Embryonic facial prominence (tissue), 1 donor: Measurements from ENCODE around the gene DNAJC5G.
"Not testable (repeated sequence)": the region's sequence is repeated elsewhere in the genome, so short reads cannot be mapped to it uniquely, and the experiment has no call there.

ENCODE experiments used
- DNase-seq: peaks from one replicate; pipeline ENCODE4 v3.0.0-alpha.2; 2016; ENCODE audit errors: extremely low spot score

The DNAJC5G gene

DNA sequence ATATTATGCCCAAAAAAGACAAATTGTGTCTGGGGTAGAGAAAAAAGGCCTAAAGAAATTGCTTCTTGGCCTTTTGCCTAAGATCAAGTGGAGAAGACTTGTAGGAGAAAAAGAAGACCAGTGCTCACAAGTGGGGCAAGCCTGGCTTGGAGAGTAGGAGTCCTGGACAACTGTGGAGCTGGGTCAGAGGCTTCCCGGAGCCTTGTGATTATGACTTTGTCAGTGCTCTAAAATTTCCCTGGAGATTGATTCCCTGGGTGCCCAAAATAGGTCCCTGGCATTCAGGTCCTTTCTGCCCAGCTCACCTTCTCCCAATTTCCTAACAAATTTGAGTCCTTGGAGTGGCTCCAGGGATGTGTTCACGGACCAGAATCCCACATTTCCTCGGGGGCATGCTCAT, 6.2 kb downstream of the DNAJC5G start:
- DNase-seq, result no peak

DNA sequence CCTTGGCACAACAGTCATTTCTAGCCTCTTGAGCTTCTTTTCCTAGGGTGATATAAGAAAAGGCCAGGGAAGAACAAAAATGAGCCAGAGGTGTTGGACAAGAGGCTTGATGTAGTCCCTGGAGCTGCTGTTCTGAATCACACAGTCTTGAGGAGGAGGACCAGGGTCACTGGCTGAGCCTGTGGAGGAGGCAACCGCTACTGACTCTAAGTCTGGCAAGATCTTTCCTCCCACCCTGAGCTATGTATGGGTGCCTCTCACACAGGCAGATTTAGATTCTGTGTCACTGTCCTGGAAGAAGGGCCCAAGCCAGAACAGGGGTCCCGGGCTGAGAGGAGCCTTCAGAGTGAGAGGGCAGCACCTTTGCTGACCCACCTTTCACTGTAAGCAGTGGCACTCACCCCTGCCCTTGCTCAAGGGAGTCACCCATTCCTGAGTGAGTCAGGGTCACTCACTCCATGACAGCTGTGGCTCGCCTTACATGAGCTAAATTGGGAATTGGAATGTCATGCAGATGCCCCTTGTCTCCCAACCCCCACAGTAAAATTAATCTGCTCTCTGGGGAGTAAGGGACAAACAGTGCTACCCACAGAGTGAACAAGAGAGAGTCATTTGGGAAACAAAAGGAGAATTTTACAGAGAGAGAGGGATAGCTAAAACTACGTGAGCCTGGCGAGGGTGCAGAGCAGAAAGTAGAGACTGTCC, 6.8 kb downstream of the DNAJC5G start, which contains the start of gene TRIM54:
Gene TRIM54, plus strand, starts transcription at position 575 of the 705 bp plus-strand sequence. CDS start 303 bp downstream, outside the sequence.
- DNase-seq, result no peak

DNA sequence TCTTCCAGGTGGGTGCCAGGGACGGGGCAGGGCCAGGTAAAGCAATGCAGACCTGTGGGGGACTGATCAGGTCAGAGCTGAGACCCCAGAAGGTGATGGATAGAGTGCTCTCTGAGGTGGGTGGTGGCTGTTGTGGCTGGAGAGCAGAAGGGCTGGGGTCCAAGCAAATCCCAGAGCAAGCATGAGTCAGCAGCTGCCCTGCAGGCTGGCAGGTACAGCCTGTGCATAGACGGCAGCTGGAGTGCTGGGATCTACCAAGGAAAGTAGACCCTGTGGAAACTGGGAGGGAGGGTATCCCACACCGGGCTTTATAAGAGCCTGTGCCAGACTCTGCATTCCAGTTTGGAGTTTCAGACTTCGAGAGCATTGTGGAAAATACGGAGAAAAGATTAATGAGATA, 7.7 kb downstream of the DNAJC5G start:
- no peak for DNase-seq

DNA sequence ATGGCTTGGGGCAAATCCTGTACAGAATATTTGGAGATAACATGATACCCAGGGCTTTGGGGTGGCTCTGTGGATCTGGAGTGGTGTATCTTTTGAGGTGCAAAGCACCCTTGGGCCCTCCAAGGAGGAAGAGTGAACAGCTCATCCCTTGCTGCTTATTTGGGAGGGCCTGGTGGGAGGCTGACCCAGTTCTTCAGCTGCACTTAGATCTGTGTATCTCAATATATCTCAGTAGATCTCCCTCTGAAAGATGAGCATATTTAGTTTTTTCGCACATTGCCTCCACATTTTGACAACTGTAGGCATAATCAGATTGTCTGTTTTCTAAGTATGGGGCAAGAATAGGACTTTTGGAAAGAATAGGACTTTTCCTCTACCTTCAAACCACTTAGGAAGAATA, 9.8 kb downstream of the DNAJC5G start:
- DNase-seq, result no peak

DNA sequence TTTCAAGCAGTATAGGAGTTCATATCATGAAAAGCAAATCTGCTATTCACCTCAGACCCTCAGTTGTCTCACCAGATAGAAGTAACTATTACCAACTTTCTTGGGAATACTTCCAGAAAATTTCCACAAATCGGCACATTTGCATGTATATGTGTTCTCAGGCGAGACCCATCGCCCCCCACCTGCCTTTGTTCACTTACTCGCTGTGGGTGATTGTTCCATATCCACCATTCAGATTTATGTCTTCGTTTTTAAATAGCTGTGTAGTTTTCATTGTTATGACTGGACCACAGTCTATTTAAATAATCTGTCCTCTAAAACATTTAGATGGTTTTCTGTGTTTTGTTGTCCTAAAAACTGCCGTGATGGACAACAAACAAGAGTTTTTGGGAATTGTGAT, 10.2 kb downstream of the DNAJC5G start:
- no peak for DNase-seq

DNA sequence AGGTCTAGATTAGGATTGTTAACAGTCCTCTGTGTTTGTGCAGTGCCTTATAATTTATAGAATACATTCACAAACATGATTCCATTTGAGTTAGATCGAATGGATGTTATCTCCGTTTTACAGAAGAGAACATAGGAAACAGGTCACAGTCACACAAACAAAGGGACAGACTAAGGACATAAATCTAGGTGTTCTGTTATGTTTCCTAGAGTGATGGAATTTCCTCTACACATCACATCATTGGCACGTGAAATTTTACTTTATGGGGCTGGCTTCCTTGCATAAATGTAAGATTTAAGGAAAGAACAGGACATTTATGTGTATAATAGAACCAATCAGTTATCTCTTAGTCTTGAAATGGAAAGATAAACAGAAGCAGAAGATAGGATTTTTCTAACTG, 13.4 kb downstream of the DNAJC5G start:
- no peak for DNase-seq

DNA sequence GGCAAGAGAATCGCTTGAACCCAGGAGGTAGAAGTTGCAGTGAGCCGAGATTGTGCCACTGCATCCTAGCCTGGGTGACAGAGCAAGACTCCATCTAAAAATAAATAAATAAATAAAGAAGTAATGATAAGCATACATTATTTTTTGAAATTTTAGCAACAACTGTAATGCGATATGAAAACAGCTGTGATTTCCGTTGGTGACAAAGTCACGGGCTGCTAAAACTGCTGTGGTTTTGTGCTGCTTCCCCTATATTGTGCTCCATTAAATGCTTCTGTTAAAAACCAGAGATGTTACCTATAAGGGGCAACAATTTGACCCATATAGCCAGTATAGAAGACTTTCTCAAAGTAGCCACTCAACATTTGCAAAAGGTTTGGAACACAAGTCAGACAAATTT, 15.3 kb downstream of the DNAJC5G start:
- no peak for DNase-seq

DNA sequence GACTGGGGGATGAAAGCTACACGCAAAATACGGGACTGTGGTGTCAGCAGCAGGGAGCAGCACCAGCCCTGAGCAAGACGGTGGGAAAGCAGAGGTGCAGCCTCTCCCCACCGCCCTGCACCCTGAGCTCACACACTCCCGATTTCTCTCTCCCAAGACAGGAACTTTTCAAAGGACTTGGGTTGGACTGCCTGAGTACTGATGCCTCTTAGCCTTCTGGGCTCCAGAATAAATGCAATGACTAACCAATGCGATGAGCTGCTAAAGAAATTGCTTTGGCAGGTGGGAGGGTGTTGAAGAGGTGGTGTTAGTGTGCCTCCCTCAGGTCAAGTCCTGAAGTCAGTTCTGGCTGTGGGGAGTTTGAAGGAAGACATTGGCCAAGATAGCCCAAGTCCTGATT, 16.6 kb downstream of the DNAJC5G start:
- no peak for DNase-seq

DNA sequence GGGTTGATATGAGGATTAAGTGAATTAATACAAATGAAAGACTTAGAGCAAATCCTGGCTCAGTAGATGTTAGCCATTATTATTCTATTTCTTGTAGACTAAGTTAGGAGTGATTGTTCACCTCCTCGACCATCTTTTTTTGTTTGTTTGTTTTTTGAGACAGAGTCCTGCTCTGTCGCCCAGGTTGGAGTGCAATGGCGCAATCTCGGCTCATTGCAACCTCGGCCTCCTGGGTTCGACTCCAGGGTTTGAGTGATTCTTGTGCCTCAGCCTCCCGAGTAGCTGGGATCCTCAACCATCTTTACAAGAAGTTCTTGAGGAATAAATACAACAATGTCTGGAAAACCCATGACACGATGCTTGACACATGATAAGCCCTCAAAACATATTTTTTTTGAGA, 19.7 kb downstream of the DNAJC5G start:
- DNase-seq, result no peak

DNA sequence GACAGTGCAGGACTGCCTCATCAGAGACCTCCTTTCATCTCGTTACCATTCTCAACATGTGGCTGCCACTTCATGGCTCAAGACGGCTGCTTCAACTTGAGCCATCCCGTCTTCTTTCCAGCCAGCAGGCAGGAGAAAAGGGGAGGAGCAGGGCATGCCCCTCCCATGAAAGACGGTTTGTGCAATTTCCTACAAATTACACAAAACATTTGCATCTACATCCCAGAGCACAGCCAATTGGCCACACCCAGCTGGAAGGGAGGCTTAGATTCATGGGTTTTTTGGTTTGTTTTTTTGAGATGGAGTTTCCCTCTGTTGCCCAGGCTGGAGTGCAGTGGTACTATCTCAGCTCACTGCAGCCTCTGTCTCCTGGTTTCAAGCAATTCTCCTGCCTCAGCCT, 21.2 kb downstream of the DNAJC5G start:
- no peak for DNase-seq

DNA sequence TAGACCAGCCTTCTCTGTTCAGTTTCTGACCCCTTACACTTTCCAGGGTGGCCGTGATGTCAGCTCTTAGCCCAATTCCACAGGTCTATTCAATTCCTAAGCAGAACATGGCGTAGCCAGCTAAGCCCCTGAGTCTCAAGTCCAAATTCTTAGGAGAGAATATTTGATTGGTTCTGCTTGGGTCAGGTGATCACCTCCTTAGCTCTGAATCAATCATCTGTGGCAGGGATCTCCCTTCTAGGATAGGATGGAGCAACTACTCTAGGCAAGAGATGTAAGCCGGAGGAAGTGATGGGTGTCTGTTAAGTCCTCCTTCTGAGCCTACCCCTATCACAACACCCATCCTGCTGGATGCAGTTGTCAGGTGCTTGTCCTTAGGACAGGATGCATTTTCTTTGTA, 22.0 kb downstream of the DNAJC5G start:
- no peak for DNase-seq

DNA sequence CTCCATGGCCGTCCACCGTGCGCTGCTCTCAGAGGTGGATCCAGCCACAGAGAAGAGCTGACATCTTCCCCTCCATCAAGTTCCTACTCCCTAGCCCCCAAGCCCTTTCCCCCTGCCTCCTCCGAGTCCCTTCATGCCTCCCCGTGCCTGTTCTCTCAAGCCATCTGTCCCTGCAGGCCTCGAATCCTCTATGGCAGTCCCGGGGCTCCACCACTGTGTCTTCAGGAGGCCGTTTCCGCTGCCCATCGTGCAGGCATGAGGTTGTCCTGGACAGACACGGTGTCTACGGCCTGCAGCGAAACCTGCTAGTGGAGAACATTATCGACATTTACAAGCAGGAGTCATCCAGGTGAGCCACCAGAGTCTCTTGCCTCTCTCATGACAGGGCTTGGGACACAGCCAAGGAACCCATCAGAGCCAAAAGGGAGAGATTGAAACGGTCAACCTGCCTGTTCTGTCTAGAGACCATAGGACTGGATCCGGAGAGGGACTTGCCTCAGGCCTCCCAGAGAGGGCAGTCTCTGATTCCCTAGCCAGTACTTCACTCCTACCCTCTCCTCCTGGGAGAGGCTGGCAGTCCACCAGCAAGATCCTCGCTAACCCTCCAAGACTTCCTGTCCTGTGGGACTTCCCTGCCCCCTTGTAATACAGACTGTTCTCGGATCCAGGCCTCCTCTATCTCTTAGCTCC, 23.3 kb downstream of the DNAJC5G start:
- DNase-seq, result no peak

DNA sequence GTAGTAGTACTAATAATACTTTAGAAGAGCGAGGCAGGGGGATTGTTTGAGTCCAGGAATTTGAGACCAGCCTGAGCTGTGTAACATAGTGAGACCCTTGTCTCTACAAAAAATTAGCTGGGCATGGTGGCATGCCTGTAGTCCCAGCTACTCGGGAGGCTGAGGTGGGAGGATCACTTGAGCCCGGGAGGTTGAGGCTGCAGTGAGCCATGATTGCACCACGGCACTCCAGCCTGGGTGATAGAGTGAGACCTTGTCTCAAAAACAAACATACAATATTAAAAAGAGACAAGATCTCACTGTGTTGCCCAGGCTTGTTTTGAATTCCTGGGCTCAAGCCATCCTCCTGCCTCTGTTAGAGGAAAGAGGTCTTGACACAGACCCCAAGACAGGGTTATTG, 25.4 kb downstream of the DNAJC5G start:
- DNase-seq, result not testable (repeated sequence)

DNA sequence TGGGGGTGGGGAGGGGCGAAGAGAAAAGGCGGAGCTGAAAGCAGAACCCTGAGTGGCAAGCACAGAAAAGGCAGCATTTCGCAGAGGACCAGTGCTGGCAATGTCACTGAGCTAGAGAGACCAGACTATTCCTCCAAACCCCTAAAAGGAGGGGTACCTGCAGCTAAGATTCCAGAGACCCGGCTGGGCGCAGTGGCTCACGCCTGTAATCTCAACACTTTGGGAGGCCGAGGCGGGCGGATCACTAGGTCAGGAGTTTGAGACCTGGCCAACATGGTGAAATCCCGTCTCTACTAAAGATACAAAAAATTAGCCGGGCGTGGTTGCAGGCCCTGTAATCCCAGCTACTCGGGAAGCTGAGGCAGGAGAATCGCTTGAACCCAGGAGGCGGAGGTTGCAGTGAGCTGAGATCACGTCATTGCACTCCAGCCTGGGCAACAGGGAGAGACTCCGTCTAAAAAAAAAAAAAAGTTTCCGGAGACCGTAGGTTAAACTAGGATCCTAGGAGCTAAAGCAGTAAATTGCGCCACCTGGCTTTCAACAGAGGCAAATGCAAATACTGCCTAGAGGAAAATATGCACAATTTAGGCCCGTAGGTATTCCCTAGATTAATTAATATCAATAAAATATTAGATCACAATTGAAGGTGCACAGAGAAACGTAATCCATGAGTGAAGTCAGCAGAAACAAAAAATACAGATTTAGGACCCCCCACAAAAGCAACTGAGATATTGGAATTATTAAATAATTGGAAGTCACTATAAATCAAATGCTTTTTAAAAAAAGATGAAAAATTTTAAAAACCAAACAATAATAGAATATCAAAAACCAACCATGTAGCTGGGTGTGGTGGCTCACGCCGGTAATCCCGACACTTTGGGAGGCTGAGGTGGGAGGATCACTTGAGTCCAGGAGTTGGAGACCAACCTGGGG, 28.1 kb downstream of the DNAJC5G start:
- DNase-seq, result no peak

DNA sequence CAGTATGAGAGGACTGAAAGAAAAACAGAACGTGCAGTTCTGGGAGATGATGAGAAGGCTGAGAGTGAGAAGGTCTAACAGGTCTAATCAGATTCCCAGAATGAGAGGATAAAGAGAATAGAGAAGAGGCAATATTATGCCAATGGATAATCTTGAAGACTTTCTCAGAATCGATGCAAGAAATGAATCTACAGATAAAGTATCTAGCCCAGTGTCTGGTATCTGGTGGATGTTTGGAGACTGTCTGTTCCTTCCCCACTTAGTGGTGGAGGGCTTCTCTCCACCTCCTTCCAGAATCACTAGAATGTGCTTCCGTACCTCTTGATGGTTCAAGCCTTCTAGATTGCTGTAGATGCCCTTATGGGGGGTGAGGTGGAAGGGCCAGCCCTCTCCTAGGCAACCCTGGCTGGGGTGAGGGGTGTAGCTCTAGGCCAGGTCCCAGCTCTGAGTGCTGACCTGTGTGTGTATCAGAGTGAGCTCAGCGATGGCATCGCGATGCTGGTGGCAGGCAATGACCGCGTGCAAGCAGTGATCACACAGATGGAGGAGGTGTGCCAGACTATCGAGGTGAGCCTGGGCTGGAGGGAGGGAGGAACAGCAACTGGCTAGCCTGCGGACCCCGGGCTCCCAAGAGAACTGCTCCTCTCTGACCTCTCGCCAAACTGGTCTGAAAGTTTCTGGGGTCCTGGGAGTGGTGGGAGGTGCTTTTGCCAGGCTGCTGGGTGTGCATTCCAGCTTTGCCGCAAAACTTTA, 29.4 kb downstream of the DNAJC5G start:
- DNase-seq, result no peak

DNA sequence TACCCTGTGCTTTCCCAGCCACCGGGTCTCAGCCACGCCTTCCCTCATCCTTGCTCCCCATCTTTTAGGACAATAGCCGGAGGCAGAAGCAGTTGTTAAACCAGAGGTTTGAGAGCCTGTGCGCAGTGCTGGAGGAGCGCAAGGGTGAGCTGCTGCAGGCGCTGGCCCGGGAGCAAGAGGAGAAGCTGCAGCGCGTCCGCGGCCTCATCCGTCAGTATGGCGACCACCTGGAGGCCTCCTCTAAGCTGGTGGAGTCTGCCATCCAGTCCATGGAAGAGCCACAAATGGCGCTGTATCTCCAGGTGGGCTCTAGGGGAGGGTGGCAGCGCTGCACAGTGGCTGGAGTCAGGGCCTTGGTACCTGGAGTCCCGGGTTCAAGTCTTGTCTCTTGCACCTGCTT, 30.3 kb downstream of the DNAJC5G start:
- DNase-seq, result no peak

DNA sequence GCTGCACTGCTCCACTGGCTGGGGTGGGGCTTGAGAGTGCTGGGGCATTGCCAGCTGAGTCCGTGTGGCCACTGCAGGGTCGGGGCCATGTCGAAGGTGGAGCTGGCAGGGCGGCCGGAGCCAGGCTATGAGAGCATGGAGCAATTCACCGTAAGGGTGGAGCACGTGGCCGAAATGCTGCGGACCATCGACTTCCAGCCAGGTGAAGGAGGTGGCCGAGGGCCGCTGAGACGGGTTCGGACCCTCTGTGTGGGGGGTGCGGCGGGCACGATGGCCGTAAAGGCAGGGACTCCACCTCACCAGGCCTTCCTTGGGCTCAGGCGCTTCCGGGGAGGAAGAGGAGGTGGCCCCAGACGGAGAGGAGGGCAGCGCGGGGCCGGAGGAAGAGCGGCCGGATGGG, 30.9 kb downstream of the DNAJC5G start:
- DNase-seq, result no peak

DNA sequence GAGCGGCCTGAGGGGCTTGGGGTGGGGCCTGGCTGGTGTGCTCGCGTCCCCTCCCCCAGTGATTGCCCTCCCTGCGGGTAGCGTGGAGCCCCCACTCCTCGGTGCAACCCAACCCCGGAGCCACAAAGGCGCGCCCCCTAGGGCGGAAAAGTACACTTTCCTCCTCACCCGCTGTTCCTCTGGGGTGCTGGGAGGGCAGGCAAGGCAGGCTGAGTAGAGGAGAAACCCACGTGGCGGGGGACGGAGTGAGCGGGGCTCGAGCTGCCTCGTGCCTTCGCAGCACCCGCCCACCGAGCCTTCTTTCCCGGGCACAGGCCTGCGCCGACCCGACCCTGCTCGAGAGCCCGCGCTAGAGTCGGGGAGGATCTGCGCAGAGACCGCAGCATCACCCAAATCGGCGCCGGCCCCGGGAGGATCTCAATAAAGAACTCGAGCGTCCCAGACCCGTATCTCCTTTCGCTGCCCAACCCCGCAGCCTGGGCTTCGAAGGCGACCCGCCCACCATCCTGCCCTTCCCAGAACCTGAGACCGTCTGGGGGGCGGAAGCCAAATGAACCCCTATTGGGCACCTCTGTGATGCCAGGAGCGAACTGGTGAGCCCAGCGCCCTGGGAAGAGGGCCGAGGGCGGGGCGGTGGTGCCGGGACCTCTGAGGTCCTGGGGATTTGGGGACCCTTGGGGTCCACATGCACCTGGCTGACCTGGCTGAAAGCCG, 31.5 kb downstream of the DNAJC5G start:
- DNase-seq, result no peak

DNA sequence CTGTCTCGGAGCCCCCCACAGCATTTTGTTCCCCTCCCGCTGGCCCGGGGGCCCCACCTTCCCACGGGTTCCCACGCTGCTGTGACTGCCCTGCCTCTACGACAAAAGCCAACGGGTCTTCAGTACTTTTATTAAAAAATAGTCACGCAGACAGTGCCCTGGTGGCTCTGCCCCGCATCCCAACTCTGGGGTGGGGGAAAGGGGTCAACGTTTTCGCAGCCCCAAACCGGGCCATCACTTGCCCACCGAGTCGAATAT, 32.0 kb downstream of the DNAJC5G start:
- no peak for DNase-seq

DNA sequence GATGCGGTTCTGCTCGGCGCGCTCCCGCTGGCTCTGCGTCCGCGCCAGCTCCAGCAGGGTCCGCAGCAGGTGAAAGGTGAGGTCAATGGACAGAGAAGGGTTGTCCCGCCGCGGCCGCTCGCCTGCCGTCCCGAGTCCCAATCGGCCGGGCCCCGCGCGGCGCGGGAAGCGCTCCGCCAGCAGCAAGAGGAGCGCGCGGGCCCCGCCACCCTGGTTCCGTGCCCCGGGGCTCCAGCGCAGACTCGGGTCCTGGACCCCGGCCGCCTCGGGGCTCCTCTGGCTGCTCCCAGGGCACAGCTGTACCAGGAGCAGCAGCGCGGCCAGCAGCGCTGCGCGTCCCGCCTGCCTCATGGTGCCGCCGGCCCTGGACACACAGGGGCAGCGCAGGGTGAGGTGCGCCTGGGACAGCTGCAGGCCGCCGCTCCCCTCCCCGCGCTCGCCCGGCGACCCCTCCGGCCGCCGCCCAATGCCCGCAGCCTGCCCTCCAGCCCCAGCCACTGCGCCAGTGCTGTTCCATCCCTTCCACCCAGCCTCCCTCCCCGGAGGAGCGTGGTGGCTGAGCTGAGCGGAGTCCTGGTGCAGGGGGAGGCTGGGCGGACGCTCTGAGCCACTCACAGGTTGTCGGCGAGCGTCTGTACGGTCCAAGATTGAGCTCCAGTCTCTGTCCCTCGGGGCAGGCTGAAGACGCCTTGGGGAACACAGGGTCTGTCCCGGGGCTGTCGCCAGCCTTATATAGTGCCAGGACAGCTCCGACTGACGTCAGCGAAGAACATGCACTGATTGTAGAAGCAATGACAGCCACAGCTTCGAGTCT, 32.5 kb downstream of the DNAJC5G start:
- DNase-seq, result no peak
